Measurements from ENCODE around the gene PDE3A.

Gene PDE3A

DNA sequence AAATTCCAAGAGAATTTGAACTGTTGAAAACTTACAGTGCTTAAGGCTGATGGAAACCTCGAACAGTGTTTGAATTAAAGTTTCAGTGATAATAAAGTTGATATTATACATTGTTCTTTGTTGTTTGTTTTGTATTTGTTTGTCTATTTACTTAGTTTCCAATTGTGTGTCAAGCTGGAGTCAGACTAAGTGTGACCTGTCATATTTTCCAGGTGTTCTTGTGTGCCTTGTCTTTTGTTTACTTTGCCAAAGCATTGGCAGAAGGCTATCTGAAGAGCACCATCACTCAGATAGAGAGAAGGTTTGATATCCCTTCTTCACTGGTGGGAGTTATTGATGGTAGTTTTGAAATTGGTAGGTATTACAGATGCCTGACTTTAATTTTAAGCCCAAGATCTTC lies 332.8 kb downstream of the PDE3A start:
- TF ChIP-seq, protein P1, sequence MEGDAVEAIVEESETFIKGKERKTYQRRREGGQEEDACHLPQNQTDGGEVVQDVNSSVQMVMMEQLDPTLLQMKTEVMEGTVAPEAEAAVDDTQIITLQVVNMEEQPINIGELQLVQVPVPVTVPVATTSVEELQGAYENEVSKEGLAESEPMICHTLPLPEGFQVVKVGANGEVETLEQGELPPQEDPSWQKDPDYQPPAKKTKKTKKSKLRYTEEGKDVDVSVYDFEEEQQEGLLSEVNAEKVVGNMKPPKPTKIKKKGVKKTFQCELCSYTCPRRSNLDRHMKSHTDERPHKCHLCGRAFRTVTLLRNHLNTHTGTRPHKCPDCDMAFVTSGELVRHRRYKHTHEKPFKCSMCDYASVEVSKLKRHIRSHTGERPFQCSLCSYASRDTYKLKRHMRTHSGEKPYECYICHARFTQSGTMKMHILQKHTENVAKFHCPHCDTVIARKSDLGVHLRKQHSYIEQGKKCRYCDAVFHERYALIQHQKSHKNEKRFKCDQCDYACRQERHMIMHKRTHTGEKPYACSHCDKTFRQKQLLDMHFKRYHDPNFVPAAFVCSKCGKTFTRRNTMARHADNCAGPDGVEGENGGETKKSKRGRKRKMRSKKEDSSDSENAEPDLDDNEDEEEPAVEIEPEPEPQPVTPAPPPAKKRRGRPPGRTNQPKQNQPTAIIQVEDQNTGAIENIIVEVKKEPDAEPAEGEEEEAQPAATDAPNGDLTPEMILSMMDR (IDR thresholded peaks at IDR 0.05; ENCODE audit: borderline replicate concordance, control extremely low read depth, extremely low read depth, insufficient read depth, missing control alignments), result no peak
- no peak for DNase-seq (ENCODE audit: low spot score)
- in situ Hi-C loops (cut with MboI; ENCODE audit: low sequenced_read_pairs, unreplicated experiment), result no loop called here

DNA sequence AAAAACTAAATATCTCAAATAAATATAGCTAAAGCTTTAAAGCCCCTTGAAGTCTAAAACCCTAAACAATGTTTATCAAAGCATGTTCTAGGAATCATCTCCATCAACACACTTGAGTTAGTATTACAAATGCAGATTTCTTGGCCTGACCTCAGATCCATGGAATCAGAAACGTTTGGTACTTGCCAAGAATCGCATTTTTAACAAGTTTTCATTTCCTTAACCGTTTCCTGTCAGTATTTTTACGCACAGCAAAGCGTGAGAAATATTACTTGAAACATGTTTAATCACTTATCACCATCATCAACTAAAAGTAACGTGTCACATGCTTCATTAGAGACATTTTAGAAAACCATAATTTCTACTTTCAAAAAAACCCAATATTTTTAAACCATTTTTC lies 336.5 kb downstream of the PDE3A start:
- in situ Hi-C loops (cut with MboI; ENCODE audit: low sequenced_read_pairs, unreplicated experiment), result no loop called here
- DNase-seq (ENCODE audit: low spot score), result no peak
- TF ChIP-seq, protein P1 (IDR thresholded peaks at IDR 0.05; ENCODE audit: borderline replicate concordance, control extremely low read depth, extremely low read depth, insufficient read depth, missing control alignments), result no peak

DNA sequence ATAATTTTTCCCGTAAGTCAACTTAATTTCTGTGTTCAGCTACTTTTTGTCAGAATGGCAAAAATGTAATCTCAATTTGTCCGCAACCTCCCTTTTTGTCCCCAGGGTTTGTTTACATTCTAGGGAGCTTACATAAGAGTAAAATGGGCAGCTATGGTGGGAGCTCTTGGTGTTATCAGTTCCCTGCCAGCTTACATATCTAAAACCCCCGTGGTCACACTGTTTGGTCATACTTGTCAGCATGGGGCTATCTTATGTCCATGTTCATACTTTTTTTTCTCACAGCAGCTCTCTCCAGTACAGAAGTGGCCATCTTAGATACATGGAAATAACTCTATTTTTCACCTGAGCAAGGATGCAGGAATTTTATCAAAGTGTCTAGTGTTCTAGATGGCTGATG lies 343.5 kb downstream of the PDE3A start:
- TF ChIP-seq, protein P1 (IDR thresholded peaks at IDR 0.05; ENCODE audit: borderline replicate concordance, control extremely low read depth, extremely low read depth, insufficient read depth, missing control alignments), result no peak
- DNase-seq (ENCODE audit: low spot score), result no peak
- in situ Hi-C loops (cut with MboI; ENCODE audit: low sequenced_read_pairs, unreplicated experiment), result no loop called here

DNA sequence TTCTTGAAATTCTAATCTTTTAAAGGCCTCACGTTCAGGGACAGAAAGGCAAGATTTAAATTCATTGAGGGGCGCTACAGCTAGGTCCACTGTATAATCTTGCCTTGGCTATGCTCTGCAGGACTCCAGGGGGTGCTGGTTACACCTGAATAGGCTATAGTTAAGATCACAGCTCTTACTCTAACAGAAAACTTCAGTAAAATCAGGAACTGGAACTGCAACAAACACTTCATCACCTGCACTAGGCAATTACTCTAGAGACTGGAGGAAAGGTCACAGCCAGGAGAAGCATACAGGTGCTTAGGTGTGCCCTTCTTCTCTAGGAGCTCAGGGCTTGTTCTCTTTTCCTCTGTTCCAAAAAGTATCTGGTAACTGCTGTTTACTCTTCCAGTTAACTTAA lies 347.7 kb downstream of the PDE3A start:
- TF ChIP-seq, protein P1 (IDR thresholded peaks at IDR 0.05; ENCODE audit: borderline replicate concordance, control extremely low read depth, extremely low read depth, insufficient read depth, missing control alignments), result no peak
- in situ Hi-C loops (cut with MboI; ENCODE audit: low sequenced_read_pairs, unreplicated experiment), result no loop called here
- DNase-seq (ENCODE audit: low spot score), result no peak

DNA sequence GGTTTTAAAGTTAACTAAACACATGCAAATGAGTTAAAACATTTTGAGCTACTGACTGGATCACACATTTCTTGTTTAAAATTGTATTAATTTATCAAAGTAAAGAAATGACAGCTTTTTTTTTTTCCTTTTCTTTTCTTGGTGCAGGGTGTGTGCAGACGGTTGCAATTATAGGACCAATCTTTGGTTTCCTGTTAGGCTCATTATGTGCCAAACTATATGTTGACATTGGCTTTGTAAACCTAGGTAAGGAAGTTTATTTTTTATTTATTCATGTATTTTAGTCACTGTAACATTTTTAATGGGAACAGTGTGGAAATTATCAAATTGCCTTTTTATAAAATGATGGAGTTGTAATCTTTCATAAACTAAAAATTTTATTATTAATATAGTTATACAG lies 348.6 kb downstream of the PDE3A start:
- TF ChIP-seq, protein P1 (IDR thresholded peaks at IDR 0.05; ENCODE audit: borderline replicate concordance, control extremely low read depth, extremely low read depth, insufficient read depth, missing control alignments), result no peak
- no peak for DNase-seq (ENCODE audit: low spot score)
- in situ Hi-C loops (cut with MboI; ENCODE audit: low sequenced_read_pairs, unreplicated experiment), result no loop called here

DNA sequence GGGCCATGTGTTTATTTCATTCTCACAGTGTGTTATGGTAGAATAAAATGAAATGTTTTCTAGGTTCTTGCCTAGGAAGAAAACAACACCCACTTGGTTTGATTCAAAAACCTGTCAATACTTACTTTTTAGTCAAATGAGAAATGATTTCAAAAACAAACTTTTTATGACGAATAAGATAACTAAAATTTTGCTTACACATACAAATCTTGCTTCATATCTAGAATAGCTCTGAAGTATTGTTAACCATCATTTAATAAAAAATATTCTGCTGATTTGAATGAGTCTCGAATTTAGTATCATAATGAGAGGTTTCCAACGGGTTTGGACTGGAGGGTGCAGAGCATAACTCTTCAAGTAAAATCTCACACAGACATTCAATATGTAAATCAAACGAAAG lies 350.0 kb downstream of the PDE3A start:
- in situ Hi-C loops (cut with MboI; ENCODE audit: low sequenced_read_pairs, unreplicated experiment), result no loop called here
- TF ChIP-seq, protein P1 (IDR thresholded peaks at IDR 0.05; ENCODE audit: borderline replicate concordance, control extremely low read depth, extremely low read depth, insufficient read depth, missing control alignments), result no peak
- no peak for DNase-seq (ENCODE audit: low spot score)

DNA sequence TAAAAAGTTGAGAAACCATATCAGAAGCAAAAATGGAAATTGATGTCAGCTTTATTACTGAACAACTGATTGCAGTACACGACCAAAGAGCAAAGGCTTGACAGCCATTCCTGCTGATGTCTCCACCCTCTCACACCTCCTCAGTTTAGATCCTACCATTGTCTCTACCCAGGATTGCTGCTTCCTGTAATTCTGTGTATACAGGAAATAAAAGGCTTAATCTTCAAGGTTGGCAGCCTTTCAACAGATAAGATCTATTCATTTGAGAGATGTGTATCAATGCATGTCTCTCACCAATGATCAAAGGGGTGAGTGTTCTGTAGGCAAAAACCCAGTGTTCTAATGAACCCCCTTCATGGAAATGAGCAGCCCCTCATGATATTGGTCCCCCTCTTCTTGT lies 353.8 kb downstream of the PDE3A start:
- in situ Hi-C loops (cut with MboI; ENCODE audit: low sequenced_read_pairs, unreplicated experiment), result no loop called here
- no peak for DNase-seq (ENCODE audit: low spot score)

More for the DNA sequence above, 353.8 kb downstream of the PDE3A start:
- TF ChIP-seq, protein P1 (IDR thresholded peaks at IDR 0.05; ENCODE audit: borderline replicate concordance, control extremely low read depth, extremely low read depth, insufficient read depth, missing control alignments), result no peak

Measured in GM13976 (cell line).